GM12872 (cell line): Measurements from ENCODE around the gene TRIM36.

ENCODE experiments used
- CTCF ChIP-seq: IDR thresholded peaks from 3 replicates; pipeline ENCODE4 v1.5.1; 2011; ENCODE audit warnings: low read depth, mild to moderate bottlenecking, low read length, moderate library complexity; ENCODE audit not compliant: insufficient read depth

TRIM36 gene

GRCh38 chr5:115180165-115180709 lies 10.5 kb upstream of the TRIM36 start:
- TF ChIP-seq CTCF, result no peak

DNA sequence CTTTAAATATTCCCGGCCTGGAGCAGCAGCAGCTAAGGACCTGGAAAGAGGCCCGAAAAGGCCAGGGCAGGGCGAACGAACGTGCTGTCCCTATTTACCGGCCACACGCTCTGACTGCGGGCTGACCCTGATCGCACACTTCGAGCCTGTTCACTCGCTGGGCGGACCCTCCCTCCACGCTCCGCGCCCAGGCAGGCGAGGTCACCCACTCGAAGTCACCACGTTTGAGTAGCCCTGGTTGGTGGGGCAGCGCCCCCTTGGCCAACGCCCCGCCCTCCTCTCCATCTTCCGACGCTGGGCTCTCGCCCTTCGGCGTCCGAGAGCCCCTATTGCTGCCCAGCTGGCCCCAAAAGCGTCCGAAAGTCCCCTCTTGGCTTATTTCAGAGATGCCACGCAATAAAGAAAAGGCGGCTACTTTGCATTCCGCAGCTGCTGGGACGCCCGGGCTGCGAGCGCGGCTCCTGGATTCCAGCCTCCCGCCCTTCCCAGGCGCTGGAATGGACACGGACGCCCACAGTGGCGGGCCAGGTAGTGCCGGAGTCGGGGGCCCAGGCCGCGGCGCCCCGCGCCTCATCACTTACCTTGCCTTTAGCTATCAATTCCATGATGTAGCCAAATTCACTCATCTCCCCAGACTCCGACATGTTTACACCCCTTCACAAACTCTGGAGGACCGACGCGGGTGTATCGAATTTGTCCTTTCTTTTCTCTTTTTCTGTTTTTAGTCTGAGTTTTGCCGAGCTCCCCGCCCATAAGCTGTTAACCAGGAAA lies 9.9 kb upstream of the TRIM36 start:
- no peak for TF ChIP-seq CTCF

DNA sequence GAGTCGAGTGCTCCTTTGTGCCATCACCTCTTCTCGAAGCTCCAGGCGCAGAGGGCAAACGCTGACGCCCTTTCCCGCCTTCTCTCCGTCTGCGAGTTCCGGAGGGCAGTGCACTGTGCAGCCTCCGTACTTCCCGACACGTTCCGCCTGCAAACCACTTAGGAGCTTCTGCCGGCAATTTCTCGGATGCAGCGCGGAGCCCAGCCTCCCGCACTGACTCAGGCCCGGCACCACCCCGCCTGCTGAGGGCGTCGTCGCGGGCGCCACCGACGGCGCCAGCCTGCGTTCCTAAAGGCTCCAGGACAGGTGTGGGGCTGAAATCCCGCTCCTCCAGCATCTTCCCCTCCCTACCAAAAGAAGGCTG lies 9.3 kb upstream of the TRIM36 start:
- TF ChIP-seq CTCF, result no peak

GRCh38 chr5:115170929-115171510 lies 1.3 kb upstream of the TRIM36 start:
- no peak for TF ChIP-seq CTCF

GRCh38 chr5:115170134-115170928 lies 623 bp upstream of the TRIM36 start:
- TF ChIP-seq CTCF, result no peak

DNA sequence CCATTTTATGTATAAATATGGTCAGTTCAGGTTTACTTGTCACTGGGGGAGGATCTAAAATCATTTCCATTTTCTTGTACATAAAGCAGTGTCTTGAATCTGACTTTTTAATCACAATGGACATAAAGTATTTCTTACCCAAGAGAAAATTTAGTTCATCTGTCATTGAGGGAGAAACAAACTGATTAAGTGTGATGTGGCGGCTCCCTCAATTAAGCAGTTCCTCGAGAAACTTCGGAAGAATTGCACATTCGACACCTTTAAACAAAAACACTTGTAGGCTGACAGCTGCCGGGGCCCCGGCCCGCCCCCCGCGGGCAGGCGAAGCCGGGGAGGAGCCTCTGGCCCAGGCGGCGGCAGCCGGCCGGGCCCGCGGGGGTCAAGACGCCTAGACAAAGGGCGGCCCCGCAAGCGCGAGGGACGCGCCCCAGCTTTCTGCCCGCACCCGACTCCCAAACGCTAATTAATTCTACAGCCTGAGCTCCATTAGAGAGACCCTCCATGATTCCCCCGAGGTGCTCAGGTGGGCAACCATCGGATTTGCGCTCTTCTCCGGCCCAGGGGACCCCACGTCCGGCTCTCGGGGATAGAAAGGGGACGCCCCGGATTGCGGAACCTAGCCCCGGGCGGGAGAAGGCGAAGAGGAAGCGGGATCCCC lies 750 bp downstream of the TRIM36 start:
- no peak for TF ChIP-seq CTCF
